H9 (cell line): ENCODE data around the gene FAM180B. TPM values are rescaled to one million over a fixed set of nuclear protein-coding genes. Genes with fewer than 3 reads are reported as not detected.

Source experiments
- DNase-seq: peaks from one replicate; pipeline ENCODE4 v3.0.0-alpha.2; 2017
- H2AFZ ChIP-seq: one replicate; pipeline ENCODE4 v1.6.1; 2013; ENCODE audit warnings: mild to moderate bottlenecking, low read length, control low read depth, moderate library complexity
- H2AK5ac ChIP-seq: 2 replicates; pipeline ENCODE4 v1.6.1; 2013; ENCODE audit warnings: low read length, control low read depth, mixed read lengths; ENCODE audit not compliant: insufficient read length
- H2BK120ac ChIP-seq: one replicate; pipeline ENCODE4 v1.6.1; 2013; ENCODE audit warnings: low read depth, mild to moderate bottlenecking, low read length, control low read depth, inconsistent platforms; ENCODE audit not compliant: poor library complexity, severe bottlenecking
- H2BK12ac ChIP-seq: 2 replicates; pipeline ENCODE4 v1.6.1; 2013; ENCODE audit warnings: low read length, control low read depth, mixed read lengths, low read depth; ENCODE audit not compliant: insufficient read length
- H2BK15ac ChIP-seq: 2 replicates; pipeline ENCODE4 v1.6.1; 2013; ENCODE audit warnings: low read depth, low read length, control low read depth
- H2BK20ac ChIP-seq: one replicate; pipeline ENCODE4 v1.6.1; 2013; ENCODE audit warnings: low read depth, mild to moderate bottlenecking, low read length, control low read depth, inconsistent platforms; ENCODE audit not compliant: poor library complexity, severe bottlenecking
- H2BK5ac ChIP-seq: 2 replicates; pipeline ENCODE4 v1.6.1; 2013; ENCODE audit warnings: low read length, control low read depth, mixed read lengths; ENCODE audit not compliant: insufficient read length
- H3K14ac ChIP-seq: 2 replicates; pipeline ENCODE4 v1.6.1; 2013; ENCODE audit warnings: low read length, control low read depth; ENCODE audit not compliant: insufficient read depth
- H3K18ac ChIP-seq: 2 replicates; pipeline ENCODE4 v1.6.1; 2013; ENCODE audit warnings: low read depth, mild to moderate bottlenecking, mixed read lengths, low read length, control low read depth; ENCODE audit not compliant: insufficient read length
- H3K23ac ChIP-seq: 2 replicates; pipeline ENCODE4 v1.6.1; 2013; ENCODE audit warnings: low read length, control low read depth, mixed read lengths, low read depth; ENCODE audit not compliant: insufficient read length
- H3K23me2 ChIP-seq: 2 replicates; pipeline ENCODE4 v1.6.1; 2013; ENCODE audit warnings: low read depth, mild to moderate bottlenecking, mixed read lengths, low read length, control low read depth; ENCODE audit not compliant: insufficient read length, poor library complexity, severe bottlenecking
- H3K27ac ChIP-seq: 2 replicates; pipeline ENCODE4 v1.5.1; 2013; ENCODE audit warnings: low read length, control low read depth, mixed read lengths, low read depth; ENCODE audit not compliant: insufficient read length
- H3K27me3 ChIP-seq: 2 replicates; pipeline ENCODE4 v1.6.1; 2013; ENCODE audit warnings: low read length, control low read depth, inconsistent platforms; ENCODE audit not compliant: insufficient read depth
- H3K4ac ChIP-seq: 2 replicates; pipeline ENCODE4 v1.6.1; 2013; ENCODE audit warnings: low read depth, mild to moderate bottlenecking, control low read depth, inconsistent platforms, low read length, moderate library complexity
- H3K4me1 ChIP-seq: 2 replicates; pipeline ENCODE4 v1.6.1; 2013; ENCODE audit warnings: low read length, control low read depth, inconsistent platforms; ENCODE audit not compliant: insufficient read depth
- H3K4me2 ChIP-seq: 2 replicates; pipeline ENCODE4 v1.6.1; 2013; ENCODE audit warnings: low read length, control low read depth, mixed read lengths; ENCODE audit not compliant: insufficient read length, insufficient read depth
- H3K56ac ChIP-seq: 2 replicates; pipeline ENCODE4 v1.6.1; 2013; ENCODE audit warnings: low read depth, mild to moderate bottlenecking, mixed read lengths, low read length, control low read depth; ENCODE audit not compliant: insufficient read length
- H3K79me1 ChIP-seq: 2 replicates; pipeline ENCODE4 v1.6.1; 2013; ENCODE audit warnings: low read depth, mild to moderate bottlenecking, moderate library complexity, low read length, control low read depth, inconsistent platforms; ENCODE audit not compliant: insufficient read depth, poor library complexity, severe bottlenecking
- H3K79me2 ChIP-seq: 2 replicates; pipeline ENCODE4 v1.6.1; 2013; ENCODE audit warnings: low read length, control low read depth, inconsistent platforms; ENCODE audit not compliant: insufficient read depth
- H3K9ac ChIP-seq: 2 replicates; pipeline ENCODE4 v1.6.1; 2013; ENCODE audit warnings: low read length, control low read depth, mixed read lengths; ENCODE audit not compliant: insufficient read length; ENCODE audit errors: extremely low read depth
- H3K9me3 ChIP-seq: one replicate; pipeline ENCODE4 v1.6.1; 2013; ENCODE audit warnings: low read depth, low read length, inconsistent platforms; ENCODE audit not compliant: control insufficient read depth
- H3T11ph ChIP-seq: one replicate; pipeline ENCODE4 v1.6.1; 2013; ENCODE audit warnings: mild to moderate bottlenecking, low read length, control low read depth, inconsistent platforms
- H4K20me1 ChIP-seq: one replicate; pipeline ENCODE4 v1.6.1; 2013; ENCODE audit not compliant: control insufficient read depth, insufficient read length, insufficient read depth
- H4K5ac ChIP-seq: 2 replicates; pipeline ENCODE4 v1.6.1; 2013; ENCODE audit warnings: low read depth, mild to moderate bottlenecking, mixed read lengths, low read length, control low read depth; ENCODE audit not compliant: insufficient read length
- H4K8ac ChIP-seq: replicated peaks from 2 replicates; pipeline ENCODE4 v1.6.1; 2013; ENCODE audit warnings: low read length, control low read depth, mixed read lengths, low read depth; ENCODE audit not compliant: insufficient read length
- H4K91ac ChIP-seq: 2 replicates; pipeline ENCODE4 v1.6.1; 2013; ENCODE audit warnings: low read depth, mild to moderate bottlenecking, moderate library complexity, mixed read lengths, low read length, control low read depth; ENCODE audit not compliant: insufficient read length
- H3K27ac Mint-ChIP-seq, 3 experiments: 2 replicates in 2 of 3; 3 replicates in 1 of 3; pipeline ENCODE4 v1.8.0; 2020 to 2021; ENCODE audit warnings: mixed read lengths in 3 of 3, mild to moderate bottlenecking in 1 of 3, moderate library complexity in 1 of 3
- H3K27me3 Mint-ChIP-seq: 2 replicates; pipeline ENCODE4 v1.8.0; 2021; ENCODE audit warnings: low read depth, mild to moderate bottlenecking, moderate library complexity, mixed read lengths
- H3K36me3 Mint-ChIP-seq, 3 experiments: 2 replicates in 2 of 3; 3 replicates in 1 of 3; pipeline ENCODE4 v1.8.0; 2020 to 2021; ENCODE audit warnings: low read depth in 3 of 3, mixed read lengths in 3 of 3; ENCODE audit not compliant: insufficient read depth in 1 of 3
- H3K4me1 Mint-ChIP-seq, 2 experiments: 2 replicates each; pipeline ENCODE4 v1.8.0; 2020; ENCODE audit warnings: mixed read lengths in 2 of 2
- H3K4me3 Mint-ChIP-seq, 2 experiments: 2 replicates in 1 of 2; 3 replicates in 1 of 2; pipeline ENCODE4 v1.8.0; 2020 to 2021; ENCODE audit warnings: mild to moderate bottlenecking in 2 of 2, mixed read lengths in 2 of 2, moderate library complexity in 1 of 2
- H3K9me3 Mint-ChIP-seq, 2 experiments: 2 replicates in 1 of 2; 3 replicates in 1 of 2; pipeline ENCODE4 v1.8.0; 2020; ENCODE audit warnings: mild to moderate bottlenecking in 2 of 2, mixed read lengths in 2 of 2, moderate library complexity in 1 of 2
- CTCF ChIP-seq: fragments of 200-600 bp; sonication (generic); conservative IDR thresholded peaks from 3 replicates; pipeline ENCODE4 v1.8.0; 2021; ENCODE audit warnings: antibody characterized with exemption, mild to moderate bottlenecking
- WGBS: extraction: QIAGEN DNeasy Blood & Tissue Kit; methylation state at CpG from one replicate; pipeline ENCODE4 v1.1.7; 2013; ENCODE audit warnings: missing lambda C conversion rate, low lambda C conversion rate, mixed read lengths; ENCODE audit not compliant: insufficient read length; ENCODE audit errors: extremely low coverage; 5-methylcytosine and 5-hydroxymethylcytosine counted together
- total RNA-seq: library from RNA; stranded (reverse); gene quantifications from 2 replicates; pipeline ENCODE4 v1.2.1, GENCODE V29; 2021

FAM180B gene
- total RNA-seq, 1 experiment from 2014 or later: 0.37 TPM

- Histone ChIP-seq H3K4me1 (no peaks in the 10 kb centered on the region), H2BK5ac (no peak overlapping the region), H3K18ac (no peak overlapping the region), H3K9me3 (no peaks in the 10 kb centered on the region), H3K56ac (no peak overlapping the region), H2AK5ac (no peak overlapping the region), H3K27me3 (no peaks in the 10 kb centered on the region), H3K79me1 (peaks cover 3% of the 10 kb centered on the region), H2BK12ac (no peak overlapping the region), H3K23me2 (no peaks in the 10 kb centered on the region), H4K8ac (no peak overlapping the region), H2AFZ (no peak overlapping the region), H3K4ac (no peak overlapping the region), H3K23ac (no peak overlapping the region), H3K14ac (no peak overlapping the region), H3T11ph (no peak overlapping the region), H2BK15ac (no peak overlapping the region), H4K20me1 (no peaks in the 10 kb centered on the region), H4K5ac (no peak overlapping the region), H3K27ac (no peak overlapping the region), H2BK120ac (no peak overlapping the region), H3K4me2 (no peak overlapping the region), H2BK20ac (no peak overlapping the region), H4K91ac (no peak overlapping the region), H3K79me2 (no peaks in the 10 kb centered on the region; the same call in 1 of the 2 replicates), H3K9ac (no peak overlapping the region)
- no peaks in the 10 kb centered on the region for H3K27me3 Mint-ChIP-seq
- no peak for DNase-seq
- H3K4me1 Mint-ChIP-seq: peaks cover 5 to 6% of the 10 kb centered on the region in 2 experiments; a peak in 3 of 4 replicates
- no CpG with 5 or more reads among the region's 3 CpGs for WGBS
- peaks cover 18 to 71% (median 62%) of the 10 kb centered on the region in 3 experiments for H3K36me3 Mint-ChIP-seq
- H3K27ac Mint-ChIP-seq: no peak overlapping the region
- H3K9me3 Mint-ChIP-seq: no peaks in the 10 kb centered on the region
- no peak overlapping the region for H3K4me3 Mint-ChIP-seq
- no peak for TF ChIP-seq CTCF
These were observed 15.7 kb upstream of the FAM180B start for GRCh38 chr11:47570651-47571356.
